ENCODE data around the gene HTATSF1. TPM values are rescaled to one million over a fixed set of nuclear protein-coding genes. Genes with fewer than 3 reads are reported as not detected.

The HTATSF1 gene
- total and polyA plus RNA-seq, 2 donors (not counting 1 experiment from before 2014, with no cell fraction given): 1.0 to 18.7 TPM

DNA sequence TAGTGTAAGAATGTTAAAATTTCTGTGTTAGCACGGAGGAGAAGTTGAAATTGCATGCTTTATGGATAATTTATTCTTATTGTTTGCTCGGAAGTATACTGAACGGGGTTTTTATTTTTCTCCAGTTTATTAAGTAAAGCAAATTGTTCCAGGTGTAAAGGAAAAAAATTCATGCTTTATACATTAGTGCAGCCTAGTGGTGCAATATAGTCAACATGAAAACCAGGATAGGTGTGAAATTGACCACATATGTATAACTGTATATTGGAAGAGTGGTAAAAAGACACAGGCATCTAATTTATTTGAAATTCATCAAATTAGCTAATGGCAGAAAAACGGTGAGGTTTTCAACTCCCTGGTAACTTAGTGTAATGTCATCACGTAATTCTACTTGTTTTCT is 8.7 kb upstream of the HTATSF1 start:
- TF ChIP-seq, protein P1, sequence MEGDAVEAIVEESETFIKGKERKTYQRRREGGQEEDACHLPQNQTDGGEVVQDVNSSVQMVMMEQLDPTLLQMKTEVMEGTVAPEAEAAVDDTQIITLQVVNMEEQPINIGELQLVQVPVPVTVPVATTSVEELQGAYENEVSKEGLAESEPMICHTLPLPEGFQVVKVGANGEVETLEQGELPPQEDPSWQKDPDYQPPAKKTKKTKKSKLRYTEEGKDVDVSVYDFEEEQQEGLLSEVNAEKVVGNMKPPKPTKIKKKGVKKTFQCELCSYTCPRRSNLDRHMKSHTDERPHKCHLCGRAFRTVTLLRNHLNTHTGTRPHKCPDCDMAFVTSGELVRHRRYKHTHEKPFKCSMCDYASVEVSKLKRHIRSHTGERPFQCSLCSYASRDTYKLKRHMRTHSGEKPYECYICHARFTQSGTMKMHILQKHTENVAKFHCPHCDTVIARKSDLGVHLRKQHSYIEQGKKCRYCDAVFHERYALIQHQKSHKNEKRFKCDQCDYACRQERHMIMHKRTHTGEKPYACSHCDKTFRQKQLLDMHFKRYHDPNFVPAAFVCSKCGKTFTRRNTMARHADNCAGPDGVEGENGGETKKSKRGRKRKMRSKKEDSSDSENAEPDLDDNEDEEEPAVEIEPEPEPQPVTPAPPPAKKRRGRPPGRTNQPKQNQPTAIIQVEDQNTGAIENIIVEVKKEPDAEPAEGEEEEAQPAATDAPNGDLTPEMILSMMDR (IDR thresholded peaks at IDR 0.05): no peak
- TF ChIP-seq EZH2 (IDR thresholded peaks at IDR 0.05; ENCODE audit: borderline replicate concordance, insufficient read depth, low read depth, low read length, poor library complexity, severe bottlenecking): no peak
- no peak for DNase-seq
- H3K4me1 ChIP-seq (ENCODE audit: control insufficient read depth in 2 of 2, insufficient read depth in 2 of 2, low read length in 2 of 2): no peaks in the 10 kb centered on the region
- Mint-ChIP-seq H3K27ac (no peak overlapping the region), H3K9me3 (ENCODE audit: insufficient read depth) (no peaks in the 10 kb centered on the region), H3K4me1 (peaks cover 3% of the 10 kb centered on the region), H3K4me3 (no peak overlapping the region), H3K27me3 (peaks cover 33% of the 10 kb centered on the region)
- WGBS (ENCODE audit: insufficient coverage): no CpG with 5 or more reads among the region's 5 CpGs
- peaks cover 0 to 17% (median 3%) of the 10 kb centered on the region in 4 experiments for H3K27me3 ChIP-seq (replicated peaks in 1 of 4; ENCODE audit: control extremely low read depth in 1 of 4, control insufficient read depth in 3 of 4, insufficient read depth in 4 of 4, low read length in 3 of 4)
- no peak overlapping the region for H3K4me2 ChIP-seq (replicated peaks; ENCODE audit: low read depth, low read length, poor library complexity, severe bottlenecking)
- H3K9ac ChIP-seq (ENCODE audit: low read length): no peak overlapping the region
- H4K20me1 ChIP-seq (ENCODE audit: control insufficient read depth, insufficient read depth, low read length, poor library complexity, severe bottlenecking): no peaks in the 10 kb centered on the region
- ChIA-PET CTCF (no interaction called here), POLR2A (no interaction called here)
- no peak for ATAC-seq (ENCODE audit: low read depth)
- intact Hi-C loops (cut with micrococcal nuclease): no loop called here
- no peak overlapping the region for H3K4me3 ChIP-seq (ENCODE audit: control extremely low read depth in 1 of 5, extremely low read depth in 1 of 5, insufficient read depth in 1 of 5, low read depth in 2 of 5, low read length in 4 of 5)
- no peaks in the 10 kb centered on the region for H3K36me3 ChIP-seq (replicated peaks in 1 of 2; ENCODE audit: control extremely low read depth in 1 of 2, control insufficient read depth in 1 of 2, extremely low read depth in 1 of 2, insufficient read depth in 2 of 2, low read length in 1 of 2)
- no peaks in the 10 kb centered on the region for H3K9me3 ChIP-seq (ENCODE audit: control extremely low read depth in 1 of 3, control insufficient read depth in 2 of 3, insufficient read depth in 1 of 3, low read length in 2 of 3)
- H3K79me2 ChIP-seq (ENCODE audit: control insufficient read depth, insufficient read depth, low read length): no peaks in the 10 kb centered on the region
- H3K27ac ChIP-seq (ENCODE audit: low read length in 2 of 2): no peak overlapping the region
- H2AFZ ChIP-seq (ENCODE audit: insufficient read depth, low read depth, low read length, poor library complexity, severe bottlenecking): no peak overlapping the region

DNA sequence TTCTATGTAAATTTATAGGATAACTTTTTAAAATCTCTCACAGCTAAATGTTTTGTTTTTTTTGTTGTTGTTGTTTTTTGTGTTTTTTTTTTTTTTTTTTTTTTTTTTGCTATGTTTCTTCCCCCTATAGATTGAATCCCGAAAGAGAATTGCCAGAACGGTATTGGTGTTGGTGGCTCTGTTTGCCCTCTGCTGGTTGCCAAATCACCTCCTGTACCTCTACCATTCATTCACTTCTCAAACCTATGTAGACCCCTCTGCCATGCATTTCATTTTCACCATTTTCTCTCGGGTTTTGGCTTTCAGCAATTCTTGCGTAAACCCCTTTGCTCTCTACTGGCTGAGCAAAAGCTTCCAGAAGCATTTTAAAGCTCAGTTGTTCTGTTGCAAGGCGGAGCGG is 5.6 kb upstream of the HTATSF1 start:
- intact Hi-C loops (cut with micrococcal nuclease): loop anchor here (10.0 kb wide), 2 partner anchors 273 to 347 kb away; partner anchors contain the start of gene FHL1
- no peak overlapping the region for H3K27ac Mint-ChIP-seq
- no peak for DNase-seq
- Histone ChIP-seq H3K27me3 (replicated peaks in 1 of 4; ENCODE audit: control extremely low read depth in 1 of 4, control insufficient read depth in 3 of 4, insufficient read depth in 4 of 4, low read length in 3 of 4) (peaks cover 0 to 12% (median 3%) of the 10 kb centered on the region in 4 experiments), H3K4me1 (ENCODE audit: control insufficient read depth in 2 of 2, insufficient read depth in 2 of 2, low read length in 2 of 2) (peaks cover 0 to 3% of the 10 kb centered on the region in 2 donors), H3K9ac (ENCODE audit: low read length) (no peak overlapping the region), H2AFZ (ENCODE audit: insufficient read depth, low read depth, low read length, poor library complexity, severe bottlenecking) (no peak overlapping the region), H3K4me3 (ENCODE audit: control extremely low read depth in 1 of 5, extremely low read depth in 1 of 5, insufficient read depth in 1 of 5, low read depth in 2 of 5, low read length in 4 of 5) (no peak overlapping the region), H3K36me3 (replicated peaks in 1 of 2; ENCODE audit: control extremely low read depth in 1 of 2, control insufficient read depth in 1 of 2, extremely low read depth in 1 of 2, insufficient read depth in 2 of 2, low read length in 1 of 2) (no peaks in the 10 kb centered on the region), H4K20me1 (ENCODE audit: control insufficient read depth, insufficient read depth, low read length, poor library complexity, severe bottlenecking) (no peaks in the 10 kb centered on the region), H3K4me2 (replicated peaks; ENCODE audit: low read depth, low read length, poor library complexity, severe bottlenecking) (no peak overlapping the region), H3K79me2 (ENCODE audit: control insufficient read depth, insufficient read depth, low read length) (no peaks in the 10 kb centered on the region), H3K27ac (ENCODE audit: low read length in 2 of 2) (no peak overlapping the region), H3K9me3 (ENCODE audit: control extremely low read depth in 1 of 3, control insufficient read depth in 2 of 3, insufficient read depth in 1 of 3, low read length in 2 of 3) (no peaks in the 10 kb centered on the region)
- ChIA-PET CTCF (no interaction called here), POLR2A (interaction anchor here (0.7 kb wide), 1 partner anchor 214 kb away, joined by 4 read pairs; no protein-coding TSS in a partner anchor)
- H3K27me3 Mint-ChIP-seq: peaks cover 19% of the 10 kb centered on the region
- WGBS (ENCODE audit: insufficient coverage): 92% methylated on average over 2 of the region's 6 CpGs
- TF ChIP-seq EZH2 (IDR thresholded peaks at IDR 0.05; ENCODE audit: borderline replicate concordance, insufficient read depth, low read depth, low read length, poor library complexity, severe bottlenecking): no peak
- TF ChIP-seq, protein P1 (IDR thresholded peaks at IDR 0.05): no peak
- peaks cover 10% of the 10 kb centered on the region for H3K4me1 Mint-ChIP-seq
- no peak for ATAC-seq (ENCODE audit: low read depth)
- no peaks in the 10 kb centered on the region for H3K9me3 Mint-ChIP-seq (ENCODE audit: insufficient read depth)
- no peak overlapping the region for H3K4me3 Mint-ChIP-seq
